Suprapubic skin (tissue), 4 donors: ENCODE results near the gene COL9A1. TPM values are rescaled to one million over a fixed set of nuclear protein-coding genes. Genes with fewer than 3 reads are reported as not detected.

Experiments used
- DNase-seq, 2 donors: peaks; one replicate each; pipeline ENCODE4 v3.0.0-alpha.2; 2019; ENCODE audit warnings: low spot score in 2 of 2
- H3K27ac ChIP-seq: fragments of 200-600 bp; sonication (generic); one replicate; pipeline ENCODE4 v1.5.1; 2019
- H3K27me3 ChIP-seq: fragments of 200-600 bp; sonication (generic); one replicate; pipeline ENCODE4 v1.5.1; 2019
- H3K36me3 ChIP-seq: fragments of 200-600 bp; sonication (generic); one replicate; pipeline ENCODE4 v1.5.1; 2019
- H3K4me1 ChIP-seq: fragments of 200-600 bp; sonication (generic); one replicate; pipeline ENCODE4 v1.5.1; 2019
- H3K4me3 ChIP-seq: fragments of 200-600 bp; sonication (generic); one replicate; pipeline ENCODE4 v1.5.1; 2019; ENCODE audit warnings: mild to moderate bottlenecking
- H3K9me3 ChIP-seq: fragments of 200-600 bp; sonication (generic); one replicate; pipeline ENCODE4 v1.5.1; 2019
- EP300 ChIP-seq: sonication (generic); formaldehyde crosslinking; IDR thresholded peaks from one replicate; pipeline ENCODE4 v1.6.1; 2017; ENCODE audit warnings: antibody characterized with exemption
- POLR2A ChIP-seq, 2 donors: fragments of 450-650 bp; IDR thresholded peaks; one replicate each; pipeline ENCODE4 v1.6.1; 2017; ENCODE audit warnings: antibody characterized with exemption in 2 of 2, mild to moderate bottlenecking in 2 of 2, moderate library complexity in 2 of 2
- POLR2AphosphoS5 ChIP-seq, 3 donors: sonication (generic); formaldehyde crosslinking; IDR thresholded peaks; one replicate each; pipeline ENCODE4 v1.6.1; 2017; ENCODE audit warnings: antibody characterized with exemption in 3 of 3
- WGBS: methylation state at CpG from one replicate; pipeline ENCODE4 v1.1.5; 2018; 5-methylcytosine and 5-hydroxymethylcytosine counted together
- total RNA-seq, 4 donors: library from RNA; depleted of rRNA; stranded (reverse); fragments of >200 nt; gene quantifications; one replicate each; pipeline ENCODE4 v1.1.0, GENCODE V29; 2016
- TF ChIP-seq, protein P1 (sequence below), 2 donors: fragments of 200-600 bp in 1 of 2; fragments of 450-650 bp in 1 of 2; sonication (generic) in 1 of 2; IDR thresholded peaks; one replicate each; pipeline ENCODE4 v1.5.1; 2016 to 2019; ENCODE audit warnings: antibody characterized with exemption in 2 of 2, mild to moderate bottlenecking in 1 of 2, moderate library complexity in 1 of 2

Gene COL9A1
- total RNA-seq, 4 donors from 2014 or later: not detected

DNA sequence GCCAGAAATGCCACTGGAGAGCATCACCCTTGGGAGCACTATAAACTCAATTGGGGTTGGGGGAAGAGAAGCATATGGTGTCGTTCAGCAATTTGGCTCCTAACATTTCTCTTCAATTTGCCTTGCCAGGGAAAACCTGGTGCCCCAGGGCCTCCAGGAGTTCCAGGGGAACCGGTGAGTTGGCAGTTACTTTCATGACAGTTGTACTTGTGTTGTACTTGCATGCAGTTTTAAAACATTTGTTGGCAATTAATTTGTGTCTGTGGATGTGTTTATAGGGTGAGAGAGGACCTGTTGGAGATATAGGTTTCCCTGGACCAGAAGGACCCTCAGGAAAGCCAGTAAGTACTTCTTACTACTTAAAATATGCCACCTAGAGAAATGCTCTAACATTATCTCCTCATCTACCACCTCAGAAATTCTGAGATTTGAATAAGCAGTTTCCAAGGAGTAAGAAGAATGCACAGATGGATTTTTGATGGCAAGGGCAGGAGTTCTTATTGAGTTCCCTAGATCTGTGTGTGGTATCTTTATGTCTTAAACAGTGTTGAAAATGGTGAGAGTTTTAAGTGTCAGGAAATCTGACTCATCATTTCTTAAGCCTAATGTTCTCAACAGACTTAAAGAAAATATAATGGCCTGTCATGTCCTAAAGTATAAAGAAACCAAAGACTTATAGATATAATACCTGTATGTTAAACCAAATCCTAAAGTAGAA is 122.5 kb downstream of the COL9A1 start:
- Histone ChIP-seq H3K27me3 (no peaks in the 10 kb centered on the region), H3K27ac (no peak overlapping the region), H3K36me3 (no peaks in the 10 kb centered on the region), H3K4me1 (no peaks in the 10 kb centered on the region), H3K9me3 (no peaks in the 10 kb centered on the region), H3K4me3 (no peak overlapping the region)
- TF ChIP-seq, protein P1, sequence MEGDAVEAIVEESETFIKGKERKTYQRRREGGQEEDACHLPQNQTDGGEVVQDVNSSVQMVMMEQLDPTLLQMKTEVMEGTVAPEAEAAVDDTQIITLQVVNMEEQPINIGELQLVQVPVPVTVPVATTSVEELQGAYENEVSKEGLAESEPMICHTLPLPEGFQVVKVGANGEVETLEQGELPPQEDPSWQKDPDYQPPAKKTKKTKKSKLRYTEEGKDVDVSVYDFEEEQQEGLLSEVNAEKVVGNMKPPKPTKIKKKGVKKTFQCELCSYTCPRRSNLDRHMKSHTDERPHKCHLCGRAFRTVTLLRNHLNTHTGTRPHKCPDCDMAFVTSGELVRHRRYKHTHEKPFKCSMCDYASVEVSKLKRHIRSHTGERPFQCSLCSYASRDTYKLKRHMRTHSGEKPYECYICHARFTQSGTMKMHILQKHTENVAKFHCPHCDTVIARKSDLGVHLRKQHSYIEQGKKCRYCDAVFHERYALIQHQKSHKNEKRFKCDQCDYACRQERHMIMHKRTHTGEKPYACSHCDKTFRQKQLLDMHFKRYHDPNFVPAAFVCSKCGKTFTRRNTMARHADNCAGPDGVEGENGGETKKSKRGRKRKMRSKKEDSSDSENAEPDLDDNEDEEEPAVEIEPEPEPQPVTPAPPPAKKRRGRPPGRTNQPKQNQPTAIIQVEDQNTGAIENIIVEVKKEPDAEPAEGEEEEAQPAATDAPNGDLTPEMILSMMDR (IDR thresholded peaks at IDR 0.05): no peak
- TF ChIP-seq EP300: no peak
- no peak for TF ChIP-seq POLR2AphosphoS5 (IDR thresholded peaks at IDR 0.05)
- TF ChIP-seq POLR2A (IDR thresholded peaks at IDR 0.05): no peak
- WGBS: 78% methylated on average over 2 of the region's 2 CpGs
- no peak for DNase-seq

DNA sequence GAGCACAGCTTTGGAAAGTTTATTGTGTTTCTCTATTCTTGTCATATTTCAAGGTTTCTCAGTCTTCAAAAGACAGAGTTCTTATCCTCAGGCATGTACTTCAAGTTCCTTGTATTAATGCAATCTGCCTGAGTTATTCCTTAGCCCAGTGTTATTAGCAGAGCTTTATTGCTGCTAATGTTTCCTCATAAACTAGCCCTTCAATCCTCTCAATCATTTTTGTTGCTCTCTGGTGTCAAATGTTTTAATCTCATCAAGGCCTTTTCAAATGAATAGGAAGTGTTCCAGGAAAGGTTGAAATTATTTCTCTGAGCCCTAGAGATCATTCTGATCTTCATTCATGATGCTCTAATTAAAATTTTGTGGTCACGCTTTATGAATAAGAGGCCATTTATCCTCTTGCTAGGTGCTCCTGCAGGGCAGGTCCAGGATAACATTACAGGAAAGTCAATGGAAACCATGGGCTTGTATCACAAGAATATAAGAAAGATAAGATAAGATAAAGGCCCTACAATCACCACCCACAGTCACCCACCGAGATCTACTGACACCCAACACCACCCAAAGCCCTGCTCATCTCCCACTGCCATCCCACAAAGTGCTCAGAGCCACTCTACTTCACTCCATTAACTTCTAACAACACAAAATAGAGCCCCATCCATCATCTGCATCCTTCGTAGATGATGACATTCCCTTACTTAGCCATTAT is 125.9 kb downstream of the COL9A1 start:
- no peaks in the 10 kb centered on the region for H3K36me3 ChIP-seq
- no peaks in the 10 kb centered on the region for H3K4me1 ChIP-seq
- H3K27ac ChIP-seq: no peak overlapping the region
- WGBS: 78% methylated on average over 3 of the region's 3 CpGs
- no peak overlapping the region for H3K4me3 ChIP-seq
- DNase-seq: no peak
- TF ChIP-seq POLR2AphosphoS5 (IDR thresholded peaks at IDR 0.05) (no peak), EP300 (no peak)
- H3K9me3 ChIP-seq: no peaks in the 10 kb centered on the region
- no peaks in the 10 kb centered on the region for H3K27me3 ChIP-seq

DNA sequence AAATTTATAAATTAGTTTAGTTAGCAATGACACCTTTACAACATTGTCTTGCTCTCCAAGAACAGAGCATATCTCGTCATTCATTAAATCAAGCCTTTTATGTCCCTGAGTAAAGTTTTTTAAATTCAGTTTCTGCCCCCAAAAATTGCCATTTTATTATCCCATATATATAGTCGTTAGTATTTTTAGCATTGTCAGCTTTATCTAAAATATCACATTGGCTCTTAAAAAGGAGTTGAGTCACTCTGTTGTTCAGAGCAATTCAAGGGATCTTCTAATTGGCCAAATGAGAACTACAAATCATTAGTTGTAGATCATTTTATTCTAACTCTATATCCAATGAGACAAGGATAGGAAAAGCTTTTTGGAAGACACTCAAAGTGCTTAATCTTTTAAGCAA is 127.1 kb downstream of the COL9A1 start:
- Histone ChIP-seq H3K27ac (no peak overlapping the region), H3K4me3 (no peak overlapping the region), H3K36me3 (no peaks in the 10 kb centered on the region), H3K27me3 (no peaks in the 10 kb centered on the region), H3K9me3 (no peaks in the 10 kb centered on the region), H3K4me1 (no peaks in the 10 kb centered on the region)
- TF ChIP-seq POLR2AphosphoS5 (IDR thresholded peaks at IDR 0.05): no peak
- no peak for TF ChIP-seq POLR2A (IDR thresholded peaks at IDR 0.05)
- TF ChIP-seq EP300: no peak
- TF ChIP-seq, protein P1 (IDR thresholded peaks at IDR 0.05): no peak
- WGBS: 78% methylated on average over 2 of the region's 2 CpGs
- DNase-seq: no peak

DNA sequence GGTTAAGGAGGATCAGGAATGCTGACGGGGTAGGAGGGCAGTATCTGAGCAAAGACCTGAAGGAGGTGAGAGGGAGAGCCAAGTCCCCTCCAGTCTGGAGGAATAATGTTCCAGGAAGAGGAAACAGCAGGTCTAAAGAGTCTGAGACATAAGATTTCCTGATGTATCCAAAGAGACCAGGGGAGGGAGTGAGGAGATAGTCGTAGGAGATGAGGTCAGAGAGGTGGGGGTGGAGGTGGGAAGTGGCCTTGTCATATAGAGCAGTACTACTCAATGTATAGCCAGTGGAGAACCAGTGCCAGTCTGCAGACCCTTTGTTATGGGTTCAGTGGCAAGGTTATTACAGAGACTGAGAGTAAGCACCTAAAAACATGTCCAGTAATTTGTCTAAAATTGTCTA is 130.6 kb downstream of the COL9A1 start:
- no peaks in the 10 kb centered on the region for H3K4me1 ChIP-seq
- TF ChIP-seq POLR2AphosphoS5 (IDR thresholded peaks at IDR 0.05): no peak
- TF ChIP-seq, protein P1 (IDR thresholded peaks at IDR 0.05): no peak
- no peak for TF ChIP-seq EP300
- TF ChIP-seq POLR2A (IDR thresholded peaks at IDR 0.05): no peak
- no peaks in the 10 kb centered on the region for H3K36me3 ChIP-seq
- H3K27me3 ChIP-seq: no peaks in the 10 kb centered on the region
- H3K27ac ChIP-seq: no peak overlapping the region
- no peak for DNase-seq
- no peaks in the 10 kb centered on the region for H3K9me3 ChIP-seq
- H3K4me3 ChIP-seq: no peak overlapping the region
- 43% methylated on average over 2 of the region's 2 CpGs for WGBS

DNA sequence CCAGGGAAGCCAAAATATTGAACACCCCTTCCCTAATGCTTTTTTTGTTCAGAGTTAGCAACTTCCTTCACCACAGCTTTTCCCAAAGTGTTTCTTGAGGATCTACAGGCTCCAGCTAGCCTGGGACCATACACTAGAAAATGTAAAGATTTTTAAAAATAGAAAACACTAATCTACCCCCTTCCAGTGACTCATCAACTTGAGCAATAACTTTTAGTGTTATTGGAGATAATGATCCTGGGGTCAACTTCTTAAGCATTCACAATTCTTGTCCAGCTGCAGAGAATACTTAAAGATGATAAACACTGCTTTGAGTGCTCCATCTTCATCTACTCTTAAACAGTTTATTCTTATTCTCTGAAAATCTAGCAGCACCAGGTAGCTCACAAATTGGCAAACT is 131.6 kb downstream of the COL9A1 start:
- Histone ChIP-seq H3K36me3 (no peaks in the 10 kb centered on the region), H3K27ac (no peak overlapping the region), H3K4me1 (no peaks in the 10 kb centered on the region), H3K9me3 (no peaks in the 10 kb centered on the region), H3K27me3 (no peaks in the 10 kb centered on the region), H3K4me3 (no peak overlapping the region)
- DNase-seq: no peak
- TF ChIP-seq POLR2A (IDR thresholded peaks at IDR 0.05) (no peak), EP300 (no peak), POLR2AphosphoS5 (IDR thresholded peaks at IDR 0.05) (no peak)
- TF ChIP-seq, protein P1 (IDR thresholded peaks at IDR 0.05): no peak
